ENCODE results near the gene INPP4B. TPM values are rescaled to one million over a fixed set of nuclear protein-coding genes. Genes with fewer than 3 reads are reported as not detected.

Gene INPP4B
- total RNA-seq, 1 experiment from 2014 or later, result 14.3 TPM

GRCh38 chr4:142778430-142778829, 67.7 kb downstream of the INPP4B start:
- no peak overlapping the region for H3K4me2 ChIP-seq (ENCODE audit: low read length)
- no peaks in the 10 kb centered on the region for H3K36me3 ChIP-seq (ENCODE audit: control insufficient read depth in 1 of 2, insufficient read depth in 2 of 2, low read length in 2 of 2)
- H2AFZ ChIP-seq (ENCODE audit: low read depth, low read length, poor library complexity, severe bottlenecking), result no peak overlapping the region
- POLR2A ChIA-PET, result no interaction called here
- ATAC-seq (no peak), DNase-seq (ENCODE audit: low read depth, low spot score) (no peak)
- BruUV-seq (replicated peaks), result no TSS peak
- H3K4me1 ChIP-seq (ENCODE audit: control insufficient read depth in 1 of 2, insufficient read depth in 2 of 2, low read length in 2 of 2), result peaks cover 5 to 14% of the 10 kb centered on the region in 2 experiments; a peak in 3 of 4 replicates
- H3K27me3 ChIP-seq (ENCODE audit: insufficient read depth, low read length), result no peaks in the 10 kb centered on the region
- no peak for TF ChIP-seq CTCF (IDR thresholded peaks at IDR 0.05 in 2 of 3, conservative IDR thresholded peaks at IDR 0.05 in 1 of 3; ENCODE audit: borderline replicate concordance in 1 of 3, insufficient read depth in 1 of 3, low read depth in 2 of 3, low read length in 2 of 3)
- CTCF ChIA-PET, result no interaction called here
- no peak overlapping the region for H3K4me3 ChIP-seq (replicated peaks in 1 of 2; ENCODE audit: low read depth in 1 of 2, low read length in 2 of 2)
- no peaks in the 10 kb centered on the region for H3K9me3 ChIP-seq (ENCODE audit: control insufficient read depth in 1 of 2, insufficient read depth in 1 of 2, low read depth in 1 of 2, low read length in 2 of 2)
- peaks cover 3% of the 10 kb centered on the region; the same call in 1 of the 2 replicates for H3K9me2 ChIP-seq (ENCODE audit: insufficient read depth)
- RAD21 ChIA-PET (ENCODE audit: low non-redundant PET in 1 of 2, low total read pairs in 2 of 2, uncharacterized antibody in 2 of 2, unreplicated experiment in 2 of 2), result no interaction called here
- H4K20me1 ChIP-seq (ENCODE audit: insufficient read depth), result no peaks in the 10 kb centered on the region
- no peaks in the 10 kb centered on the region for H3K79me2 ChIP-seq (ENCODE audit: insufficient read depth, low read length)
- intact Hi-C loops (cut with micrococcal nuclease), result no loop called here
- no peak overlapping the region for H3K9ac ChIP-seq (ENCODE audit: low read length)
- H3K27ac ChIP-seq (ENCODE audit: low read depth, low read length), result no peak overlapping the region

GRCh38 chr4:142777045-142777743, 68.9 kb downstream of the INPP4B start:
- no peak for TF ChIP-seq ATF3 (IDR thresholded peaks at IDR 0.05)
- no peak for TF ChIP-seq ZNF274 (IDR thresholded peaks at IDR 0.05; ENCODE audit: low read depth, low read length)
- TF ChIP-seq ZBTB33 (IDR thresholded peaks at IDR 0.05; ENCODE audit: extremely low read depth, insufficient replicate concordance, low read length), result no peak
- TF ChIP-seq JUND (IDR thresholded peaks at IDR 0.05), result no peak
- no peak for TF ChIP-seq CEBPB (IDR thresholded peaks at IDR 0.05; ENCODE audit: low read depth)
- TF ChIP-seq CTCF (IDR thresholded peaks at IDR 0.05 in 2 of 3, conservative IDR thresholded peaks at IDR 0.05 in 1 of 3; ENCODE audit: borderline replicate concordance in 1 of 3, insufficient read depth in 1 of 3, low read depth in 2 of 3, low read length in 2 of 3), result no peak
- TF ChIP-seq RAD21 (IDR thresholded peaks at IDR 0.05; ENCODE audit: low read depth), result no peak
- no peak for TF ChIP-seq ZFX (IDR thresholded peaks at IDR 0.05)
- TF ChIP-seq TCF7L2 (IDR thresholded peaks at IDR 0.05; ENCODE audit: borderline replicate concordance, extremely low read depth, insufficient read depth, insufficient read length), result no peak
- TF ChIP-seq SP1 (IDR thresholded peaks at IDR 0.05; ENCODE audit: low read depth), result no peak
- TF ChIP-seq POLR2A (IDR thresholded peaks at IDR 0.05; ENCODE audit: borderline replicate concordance, extremely low read depth, insufficient read depth, insufficient read length), result no peak
- no peak for TF ChIP-seq EGR1 (IDR thresholded peaks at IDR 0.05; ENCODE audit: low read depth)
- no peak for TF ChIP-seq POLR2AphosphoS5 (IDR thresholded peaks at IDR 0.05; ENCODE audit: low read depth, low read length)
- ATAC-seq, result no peak
- no peaks in the 10 kb centered on the region for H3K27me3 ChIP-seq (ENCODE audit: insufficient read depth, low read length)
- H3K36me3 ChIP-seq (ENCODE audit: control insufficient read depth in 1 of 2, insufficient read depth in 2 of 2, low read length in 2 of 2), result no peaks in the 10 kb centered on the region
- H3K27ac ChIP-seq (ENCODE audit: low read depth, low read length), result no peak overlapping the region
- intact Hi-C loops (cut with micrococcal nuclease), result no loop called here
- CTCF ChIA-PET, result no interaction called here
- peaks cover 3% of the 10 kb centered on the region; the same call in 1 of the 2 replicates for H3K9me2 ChIP-seq (ENCODE audit: insufficient read depth)
- no peak overlapping the region for H3K9ac ChIP-seq (ENCODE audit: low read length)
- no peak overlapping the region for H3K4me2 ChIP-seq (ENCODE audit: low read length)
- no peaks in the 10 kb centered on the region for H3K9me3 ChIP-seq (ENCODE audit: control insufficient read depth in 1 of 2, insufficient read depth in 1 of 2, low read depth in 1 of 2, low read length in 2 of 2)
- H4K20me1 ChIP-seq (ENCODE audit: insufficient read depth), result no peaks in the 10 kb centered on the region
- POLR2A ChIA-PET, result no interaction called here
- RAD21 ChIA-PET (ENCODE audit: low non-redundant PET in 1 of 2, low total read pairs in 2 of 2, uncharacterized antibody in 2 of 2, unreplicated experiment in 2 of 2), result no interaction called here
- no peaks in the 10 kb centered on the region for H3K79me2 ChIP-seq (ENCODE audit: insufficient read depth, low read length)
- no TSS peak for BruUV-seq (replicated peaks)
- H3K4me3 ChIP-seq (replicated peaks in 1 of 2; ENCODE audit: low read depth in 1 of 2, low read length in 2 of 2), result no peak overlapping the region
- H3K4me1 ChIP-seq (ENCODE audit: control insufficient read depth in 1 of 2, insufficient read depth in 2 of 2, low read length in 2 of 2), result peaks cover 5 to 14% of the 10 kb centered on the region in 2 experiments; a peak in 3 of 4 replicates
- no peak overlapping the region for H2AFZ ChIP-seq (ENCODE audit: low read depth, low read length, poor library complexity, severe bottlenecking)
- no peak for DNase-seq (ENCODE audit: low read depth, low spot score)
